ENCODE results near the gene MPL.

MPL gene

GRCh38 chr1:43327549-43328292 is 9.9 kb upstream of the MPL start:
- DNase-seq = no peak

- DNase-seq = no peak
Measured at GRCh38 chr1:43329995-43330751, 7.4 kb upstream of the MPL start.

GRCh38 chr1:43331688-43332087 is 5.9 kb upstream of the MPL start:
- DNase-seq = no peak

GRCh38 chr1:43334453-43335205 is 3.0 kb upstream of the MPL start:
- no peak for DNase-seq

GRCh38 chr1:43338001-43338400 is 383 bp downstream of the MPL start:
- no peak for DNase-seq

- no peak for DNase-seq
Measured at GRCh38 chr1:43339584-43340232, 2.1 kb downstream of the MPL start.

GRCh38 chr1:43340559-43340958 is 2.9 kb downstream of the MPL start:
- DNase-seq = no peak

- no peak for DNase-seq
Measured at GRCh38 chr1:43344267-43344850, 6.7 kb downstream of the MPL start.

- DNase-seq = no peak
Measured at GRCh38 chr1:43345120-43345519, 7.5 kb downstream of the MPL start.

GRCh38 chr1:43346636-43347035 is 9.0 kb downstream of the MPL start:
- DNase-seq = no peak

- no peak for DNase-seq
Measured at GRCh38 chr1:43348343-43348808, 10.8 kb downstream of the MPL start.

GRCh38 chr1:43348809-43349593 is 11.4 kb downstream of the MPL start:
- no peak for DNase-seq

GRCh38 chr1:43349594-43350306 is 12.1 kb downstream of the MPL start:
- no peak for DNase-seq

- DNase-seq = no peak
Measured at GRCh38 chr1:43350976-43351375, 13.4 kb downstream of the MPL start.

GRCh38 chr1:43351421-43352350 is 14.1 kb downstream of the MPL start:
- DNase-seq = no peak

GRCh38 chr1:43352351-43352705 is 14.7 kb downstream of the MPL start:
- no peak for DNase-seq

- no peak for DNase-seq
Measured at GRCh38 chr1:43352881-43353280, 15.3 kb downstream of the MPL start.

GRCh38 chr1:43354471-43354870 is 16.9 kb downstream of the MPL start:
- DNase-seq = no peak

GRCh38 chr1:43354936-43355335 is 17.3 kb downstream of the MPL start:
- no peak for DNase-seq

GRCh38 chr1:43357251-43357650 is 19.6 kb downstream of the MPL start:
- DNase-seq = no peak

Measured in SIG-M5 (cell line).